MCF 10A (cell line): ENCODE results near the gene SGPP2. TPM values are rescaled to one million over a fixed set of nuclear protein-coding genes. Genes with fewer than 3 reads are reported as not detected.
A peak's percentile ranks its signal among the peaks of the same experiment; 100 is the strongest.

ENCODE experiments used
- BruUV-seq: library from RNA; stranded (reverse); fragments of 400-500 nt; replicated peaks from 2 replicates; lab custom pipeline; 2021; lab: Mats Ljungman, UMichigan
- CTCF ChIA-PET: fragments of 300-600 bp; sonication (Branson Sonifier 250); formaldehyde crosslinking; extraction: SDS; loops from one replicate; lab custom pipeline; 2021; ENCODE audit warnings: antibody characterized with exemption, inconsistent platforms; lab: Yijun Ruan, JAX
- POLR2A ChIA-PET: fragments of 300-600, 350-650 bp; sonication (Branson Sonifier 250); formaldehyde crosslinking; extraction: SDS; loops from one replicate; lab custom pipeline; 2020; ENCODE audit warnings: antibody characterized with exemption, inconsistent platforms; lab: Yijun Ruan, JAX
- DNase-seq: peaks from one replicate; pipeline ENCODE4 v3.0.0-alpha.2; 2018; ENCODE audit not compliant: unreplicated experiment
- H3K27ac Mint-ChIP-seq: one replicate; pipeline ENCODE4 v1.8.0; 2022; ENCODE audit warnings: mild to moderate bottlenecking, low read depth, mixed read lengths; ENCODE audit not compliant: unreplicated experiment
- H3K27me3 Mint-ChIP-seq: one replicate; pipeline ENCODE4 v1.8.0; 2022; ENCODE audit warnings: mixed read lengths; ENCODE audit not compliant: insufficient read depth, unreplicated experiment
- H3K36me3 Mint-ChIP-seq: one replicate; pipeline ENCODE4 v1.8.0; 2022; ENCODE audit warnings: mild to moderate bottlenecking, moderate library complexity, mixed read lengths; ENCODE audit not compliant: insufficient read depth, unreplicated experiment
- H3K4me1 Mint-ChIP-seq: one replicate; pipeline ENCODE4 v1.8.0; 2022; ENCODE audit warnings: mixed read lengths; ENCODE audit not compliant: insufficient read depth, unreplicated experiment
- H3K4me3 Mint-ChIP-seq: one replicate; pipeline ENCODE4 v1.8.0; 2022; ENCODE audit warnings: mild to moderate bottlenecking, moderate library complexity, mixed read lengths; ENCODE audit not compliant: unreplicated experiment
- H3K9me3 Mint-ChIP-seq: one replicate; pipeline ENCODE4 v1.8.0; 2022; ENCODE audit warnings: mixed read lengths; ENCODE audit not compliant: unreplicated experiment
- CTCF ChIP-seq: fragments of 200-600 bp; IDR thresholded peaks from one replicate; pipeline ENCODE4 v1.8.0; 2022; ENCODE audit warnings: antibody characterized with exemption, mild to moderate bottlenecking; ENCODE audit not compliant: unreplicated experiment
- intact Hi-C: fragments of 100-400 bp; cut with micrococcal nuclease; formaldehyde crosslinking; loops from 2 replicates; pipeline ENCODE4 v1.14.1; 2022
- total RNA-seq: library from RNA; stranded (reverse); gene quantifications from 2 replicates; pipeline ENCODE4 v1.2.3, GENCODE V29; 2022

The SGPP2 gene
- total RNA-seq, 1 experiment from 2014 or later, result 47.4 TPM

GRCh38 chr2:222447131-222447530, 22.8 kb downstream of the SGPP2 start:
- POLR2A ChIA-PET, result interaction anchor here (0.6 to 2.2 kb wide), 4 partner anchors 21 to 129 kb away, joined by 3 to 5 read pairs (median 4); no protein-coding TSS in a partner anchor
- no peak for TF ChIP-seq CTCF
- DNase-seq, result no peak
- Mint-ChIP-seq H3K4me1 (peaks cover 73% of the 10 kb centered on the region), H3K27me3 (no peaks in the 10 kb centered on the region), H3K4me3 (peak overlapping the region; percentile 16), H3K36me3 (peaks cover 73% of the 10 kb centered on the region), H3K9me3 (no peaks in the 10 kb centered on the region), H3K27ac (peak overlapping the region; percentile 73)
- CTCF ChIA-PET, result interaction anchor here (0.6 kb wide), 2 partner anchors 27 to 128 kb away, joined by 3 read pairs; no protein-coding TSS in a partner anchor
- BruUV-seq, result no TSS peak
- intact Hi-C loops, result no loop called here

- Mint-ChIP-seq H3K36me3 (peaks cover 72% of the 10 kb centered on the region), H3K27me3 (no peaks in the 10 kb centered on the region), H3K9me3 (no peaks in the 10 kb centered on the region), H3K4me1 (peaks cover 75% of the 10 kb centered on the region), H3K27ac (peak overlapping the region; percentile 61), H3K4me3 (peak overlapping the region; percentile 13)
- intact Hi-C loops, result no loop called here
- no TSS peak for BruUV-seq
- POLR2A ChIA-PET, result interaction anchor here (0.5 to 6.6 kb wide), 9 partner anchors 8 to 1349 kb away, joined by 3 to 72 read pairs (median 3); no protein-coding TSS in a partner anchor
- peak; percentile 83 for DNase-seq
- TF ChIP-seq CTCF, result no peak
- CTCF ChIA-PET, result interaction anchor here (0.9 to 1.3 kb wide), 3 partner anchors 19 to 112 kb away, joined by 3 to 4 read pairs (median 3); no protein-coding TSS in a partner anchor
Measured at GRCh38 chr2:222448748-222449181, 24.4 kb downstream of the SGPP2 start.

GRCh38 chr2:222450021-222450420, 25.7 kb downstream of the SGPP2 start:
- Mint-ChIP-seq H3K36me3 (peaks cover 74% of the 10 kb centered on the region), H3K4me3 (no peak overlapping the region), H3K4me1 (peaks cover 69% of the 10 kb centered on the region), H3K27me3 (no peaks in the 10 kb centered on the region), H3K9me3 (peaks cover 2% of the 10 kb centered on the region), H3K27ac (peak overlapping the region; percentile 61)
- no peak for TF ChIP-seq CTCF
- CTCF ChIA-PET, result interaction anchor here (0.9 to 1.6 kb wide), 2 partner anchors 30 to 389 kb away, joined by 3 to 6 read pairs; no protein-coding TSS in a partner anchor
- BruUV-seq, result no TSS peak
- intact Hi-C loops, result loop anchor here (2.0 kb wide), 1 partner anchor 69 kb away; no protein-coding TSS in a partner anchor
- POLR2A ChIA-PET, result interaction anchor here (1.1 to 6.6 kb wide), 7 partner anchors 9 to 114 kb away, joined by 3 to 72 read pairs (median 6); partner anchors contain the start of gene SGPP2
- DNase-seq, result no peak

DNA sequence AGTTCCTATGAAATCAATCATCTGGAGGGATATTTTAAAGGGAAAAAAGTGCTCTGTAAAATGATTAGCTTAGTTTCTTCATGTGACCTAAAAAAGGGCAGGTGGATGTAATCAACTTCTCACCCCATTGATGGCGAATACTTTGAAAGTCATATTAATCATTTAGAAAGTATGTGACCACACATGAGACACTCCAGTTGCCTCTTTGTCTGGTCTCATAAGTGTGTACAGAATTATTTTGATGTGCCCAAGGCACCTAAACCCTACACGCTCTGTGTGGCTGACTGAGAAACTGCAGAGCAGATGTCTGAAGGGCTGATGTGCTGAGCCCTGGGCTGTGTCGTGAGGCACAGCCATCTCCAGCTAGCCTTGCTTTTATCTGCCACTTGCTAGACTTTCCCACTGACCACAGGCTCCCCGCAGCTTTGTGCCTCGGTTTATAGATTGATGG, 26.9 kb downstream of the SGPP2 start:
- peak overlapping the region; percentile 61 for H3K27ac Mint-ChIP-seq
- H3K36me3 Mint-ChIP-seq, result peaks cover 78% of the 10 kb centered on the region
- intact Hi-C loops, result loop anchor here (2.0 kb wide), 1 partner anchor 68 kb away; no protein-coding TSS in a partner anchor
- H3K4me1 Mint-ChIP-seq, result peaks cover 62% of the 10 kb centered on the region
- ChIA-PET CTCF (interaction anchor here (0.9 to 1.6 kb wide), 3 partner anchors 24 to 133 kb away, joined by 4 to 6 read pairs (median 6); no protein-coding TSS in a partner anchor), POLR2A (interaction anchor here (0.6 to 6.6 kb wide), 16 partner anchors 9 to 133 kb away, joined by 3 to 72 read pairs (median 5); partner anchors contain the start of gene SGPP2)
- H3K27me3 Mint-ChIP-seq, result no peaks in the 10 kb centered on the region
- H3K4me3 Mint-ChIP-seq, result peak overlapping the region; percentile 30
- TF ChIP-seq CTCF, result no peak
- no TSS peak for BruUV-seq
- peaks cover 6% of the 10 kb centered on the region for H3K9me3 Mint-ChIP-seq
- no peak for DNase-seq
